Fibroblast of villous mesenchyme (primary cell): ENCODE measurements around the gene ABHD16A. TPM values are rescaled to one million over a fixed set of nuclear protein-coding genes. Genes with fewer than 3 reads are reported as not detected.

Experiments
- DNase-seq: peaks from one replicate; pipeline ENCODE4 v3.0.0-alpha.2; 2010; ENCODE audit warnings: low read depth
- H3K4me3 ChIP-seq: 2 replicates; pipeline ENCODE4 v1.5.1; 2011; ENCODE audit warnings: low read depth, mild to moderate bottlenecking, low read length
- CTCF ChIP-seq: IDR thresholded peaks from 2 replicates; pipeline ENCODE4 v1.5.1; 2012; ENCODE audit warnings: low read depth, mild to moderate bottlenecking, low read length; ENCODE audit not compliant: insufficient read depth
- total RNA-seq: library from RNA; depleted of rRNA; stranded (reverse); fragments of >200 nt; gene quantifications from 2 replicates; pipeline ENCODE4 v1.2.3, GENCODE V29; 2012

Gene ABHD16A
- total RNA-seq, 1 donor: 76.0 TPM

DNA sequence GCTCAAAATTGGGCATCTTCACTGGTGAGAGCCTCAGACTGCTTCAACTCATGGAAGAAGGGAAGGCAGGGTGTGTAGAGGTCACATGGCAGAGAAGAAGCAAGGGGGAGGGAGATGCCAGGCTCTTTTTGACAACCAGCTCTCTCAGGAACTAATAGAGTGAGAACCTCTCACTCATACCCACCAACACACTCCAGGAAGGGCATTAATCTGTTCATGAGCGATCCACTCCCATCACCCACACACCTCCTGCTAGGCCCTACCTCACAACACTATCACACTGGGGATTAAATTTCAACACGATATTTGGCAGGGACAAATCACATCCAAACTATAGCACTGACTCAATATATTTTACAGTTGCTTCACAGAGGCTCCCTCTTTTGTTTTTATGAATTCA is 38.7 kb upstream of the ABHD16A start:
- no peak overlapping the region for H3K4me3 ChIP-seq
- no peak for DNase-seq
- no peak for TF ChIP-seq CTCF

DNA sequence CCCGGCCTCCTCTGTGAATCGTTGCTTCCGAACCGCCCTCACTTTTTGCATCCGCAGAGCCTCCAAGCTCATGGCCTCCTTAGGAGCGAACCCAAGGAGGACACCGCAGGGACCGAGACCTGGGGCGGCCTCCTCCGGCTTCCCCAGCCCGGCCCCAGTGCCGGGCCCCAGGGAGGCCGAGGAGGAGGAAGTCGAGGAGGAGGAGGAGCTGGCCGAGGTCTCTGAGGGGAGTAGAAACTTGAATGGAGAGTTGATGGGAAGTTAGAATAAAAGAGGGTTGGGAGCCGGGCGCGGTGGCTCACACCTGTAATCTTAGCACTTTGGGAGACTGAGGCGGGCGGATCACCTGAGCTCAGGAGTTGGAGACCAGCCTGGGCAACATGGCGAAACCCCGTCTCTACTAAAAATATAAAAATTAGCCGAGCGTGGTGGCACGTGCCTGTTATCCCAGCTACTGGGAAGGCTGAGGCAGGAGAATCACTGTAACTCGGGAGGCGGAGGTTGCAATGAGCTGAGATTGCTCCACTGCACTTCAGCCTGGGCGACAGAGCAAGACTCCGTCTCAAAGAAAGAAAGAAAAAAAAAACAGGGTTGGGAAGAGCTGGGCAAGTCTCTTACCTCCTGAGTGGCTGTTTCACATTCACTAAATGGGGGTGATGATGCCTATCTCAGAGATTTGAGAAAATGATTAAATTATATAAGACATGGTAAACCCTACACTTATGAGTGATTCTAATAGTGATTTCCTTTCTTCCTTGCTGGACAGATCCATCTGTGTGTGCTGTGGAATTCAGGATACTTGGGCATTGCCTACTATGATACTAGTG is 37.5 kb upstream of the ABHD16A start:
- TF ChIP-seq CTCF: no peak
- peak overlapping the region; percentile 94 for H3K4me3 ChIP-seq
- DNase-seq: no peak

DNA sequence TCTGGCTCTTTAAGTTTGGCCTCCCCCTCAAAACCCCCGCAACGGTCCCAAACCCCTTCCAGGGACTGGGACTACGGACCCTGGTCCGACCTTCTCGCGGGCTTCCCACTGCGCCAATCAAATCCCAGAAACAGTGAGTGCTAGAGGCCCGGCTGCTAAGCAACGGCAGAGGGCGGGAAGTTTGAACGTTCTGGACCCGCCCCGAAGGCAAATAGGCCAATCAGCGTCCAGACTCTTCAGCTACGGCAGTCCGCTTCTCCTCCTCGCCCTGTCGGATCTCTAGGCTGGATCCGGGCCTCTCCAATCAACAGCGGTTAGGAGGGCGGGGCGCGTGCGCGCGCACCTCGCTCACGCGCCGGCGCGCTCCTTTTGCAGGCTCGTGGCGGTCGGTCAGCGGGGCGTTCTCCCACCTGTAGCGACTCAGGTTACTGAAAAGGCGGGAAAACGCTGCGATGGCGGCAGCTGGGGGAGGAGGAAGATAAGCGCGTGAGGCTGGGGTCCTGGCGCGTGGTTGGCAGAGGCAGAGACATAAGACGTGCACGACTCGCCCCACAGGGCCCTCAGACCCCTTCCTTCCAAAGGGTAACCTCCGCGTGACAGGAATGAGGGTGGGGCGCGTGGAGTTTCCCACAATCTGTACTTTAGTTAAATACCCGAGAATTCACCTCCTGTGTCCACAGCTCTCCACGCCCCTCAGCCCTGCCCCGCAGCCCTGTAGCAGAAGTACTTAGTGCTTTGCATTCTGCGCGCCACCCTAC is 36.7 kb upstream of the ABHD16A start, which contains the start of gene MSH5:
MSH5 (plus strand) TSS at position 367 of the 758 bp plus-strand sequence. CDS start 462 bp downstream, outside the sequence.
- no peak for TF ChIP-seq CTCF
- peak; percentile 99 for DNase-seq
- peak within 1 kb of the TSS; percentile 94 for H3K4me3 ChIP-seq

DNA sequence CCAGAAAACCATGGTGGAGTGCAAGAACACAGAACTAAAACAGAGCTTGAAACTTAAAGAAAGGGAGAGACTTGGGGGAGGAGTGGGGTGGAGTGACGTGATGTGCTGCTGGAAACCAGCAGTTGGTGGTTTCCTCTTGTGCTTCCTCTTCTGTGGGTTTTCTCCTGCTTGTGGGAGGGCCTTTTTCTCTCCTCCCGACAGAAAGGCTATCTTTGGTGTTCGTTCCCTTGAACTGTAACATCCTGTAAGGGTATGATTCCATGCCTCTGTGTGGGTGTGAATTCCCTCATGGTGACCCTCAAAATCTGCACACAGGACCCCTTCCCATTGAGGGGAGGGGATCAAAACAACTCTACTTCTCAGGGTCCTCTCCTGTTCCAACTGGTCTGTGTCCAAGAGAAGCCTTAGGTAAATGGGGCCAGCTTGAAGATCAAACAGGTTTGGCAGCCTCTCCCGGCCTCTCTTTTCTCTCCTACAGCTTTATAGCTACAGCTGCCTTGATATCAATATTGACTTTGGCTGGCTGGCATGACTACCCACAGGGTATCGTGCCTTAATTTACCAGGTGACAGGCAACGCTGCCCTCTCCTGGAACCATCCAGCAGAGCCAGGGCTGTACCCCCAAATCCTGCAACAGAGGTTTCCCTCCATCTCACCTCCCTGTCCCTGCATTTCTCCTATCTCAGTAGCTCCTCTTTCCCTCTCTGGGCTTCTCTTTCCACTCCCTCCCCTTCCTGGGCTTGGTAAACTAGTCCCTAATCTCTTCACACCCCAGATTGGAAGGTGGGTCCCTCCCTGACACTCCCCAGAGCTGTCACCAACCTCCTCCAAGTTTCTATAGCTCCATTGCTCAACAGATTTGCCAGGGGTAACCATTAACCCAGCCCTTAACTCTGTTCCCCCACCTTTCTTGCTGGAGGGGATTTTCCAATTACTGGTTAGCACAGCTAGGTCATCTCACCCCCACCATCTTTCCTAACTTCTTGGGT is 35.2 kb upstream of the ABHD16A start:
- peak overlapping the region; percentile 5 for H3K4me3 ChIP-seq
- peak; percentile 84 for DNase-seq
- TF ChIP-seq CTCF: peak; percentile 33

GRCh38 chr6:31737315-31737990 is 34.3 kb upstream of the ABHD16A start:
- TF ChIP-seq CTCF: no peak
- peak overlapping the region; percentile 5 for H3K4me3 ChIP-seq
- DNase-seq: no peak
